NK-92 (cell line): ENCODE data around the gene SLC25A19.
"Not testable (repeated sequence)": the region's sequence is repeated elsewhere in the genome, so short reads cannot be mapped to it uniquely, and the experiment has no call there.

Experiments used
- DNase-seq: peaks from one replicate; lab custom pipeline; 2025; ENCODE audit not compliant: unreplicated experiment; lab: John Stamatoyannopoulos, UW

SLC25A19 gene

DNA sequence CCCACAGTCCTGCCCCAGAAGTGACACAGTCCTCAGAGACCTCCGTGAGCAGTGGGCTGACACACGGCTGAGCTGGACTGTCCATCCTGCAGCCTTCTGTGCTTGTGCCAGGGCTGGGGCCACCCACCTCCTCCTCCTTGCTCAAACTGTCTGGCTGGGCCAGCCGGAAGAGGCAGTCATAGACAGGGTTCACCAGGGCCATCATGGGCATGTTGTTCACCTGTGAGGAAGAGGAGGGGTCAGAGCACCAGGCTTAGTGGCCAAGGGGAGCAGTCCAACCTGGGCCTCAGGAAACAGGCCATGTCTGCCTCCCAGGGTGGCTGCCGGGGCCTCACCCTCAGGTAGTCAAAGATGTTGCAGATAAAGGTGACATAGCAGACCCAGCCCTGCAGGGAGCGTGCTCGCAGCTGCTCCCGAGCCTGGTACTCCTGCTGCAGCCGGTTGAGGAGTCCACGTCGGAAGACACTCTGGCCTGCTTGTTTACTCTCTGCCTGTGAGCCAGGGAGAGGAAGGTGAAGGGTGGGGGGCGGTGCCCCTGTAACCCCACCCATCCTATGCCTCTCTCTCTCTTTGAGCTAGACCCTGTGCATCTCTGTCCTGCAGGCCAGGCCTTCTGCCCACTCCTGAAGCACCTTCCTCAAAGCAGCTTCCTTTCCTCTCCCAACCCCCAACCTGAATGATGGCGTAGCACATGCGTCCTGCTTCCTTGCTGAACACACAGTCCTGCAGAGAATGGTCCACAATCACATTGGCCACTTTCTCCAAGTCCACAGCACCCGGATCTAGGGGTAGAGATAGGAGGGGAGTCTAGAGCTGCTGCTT, 21.6 kb downstream of the SLC25A19 start:
- DNase-seq = no peak

DNA sequence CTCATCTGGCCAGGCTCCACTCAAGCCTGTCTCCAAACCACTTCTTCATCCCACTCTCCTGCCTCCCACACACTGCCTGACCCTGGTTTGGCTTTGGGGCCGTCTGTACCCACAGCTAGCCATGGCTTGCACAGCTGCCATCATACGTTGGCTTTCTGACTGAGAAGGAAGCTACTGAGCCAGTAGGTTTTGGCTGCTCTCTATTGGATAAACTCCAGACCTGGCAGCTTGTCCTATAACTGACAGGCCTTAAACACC, 22.2 kb downstream of the SLC25A19 start:
- no peak for DNase-seq

DNA sequence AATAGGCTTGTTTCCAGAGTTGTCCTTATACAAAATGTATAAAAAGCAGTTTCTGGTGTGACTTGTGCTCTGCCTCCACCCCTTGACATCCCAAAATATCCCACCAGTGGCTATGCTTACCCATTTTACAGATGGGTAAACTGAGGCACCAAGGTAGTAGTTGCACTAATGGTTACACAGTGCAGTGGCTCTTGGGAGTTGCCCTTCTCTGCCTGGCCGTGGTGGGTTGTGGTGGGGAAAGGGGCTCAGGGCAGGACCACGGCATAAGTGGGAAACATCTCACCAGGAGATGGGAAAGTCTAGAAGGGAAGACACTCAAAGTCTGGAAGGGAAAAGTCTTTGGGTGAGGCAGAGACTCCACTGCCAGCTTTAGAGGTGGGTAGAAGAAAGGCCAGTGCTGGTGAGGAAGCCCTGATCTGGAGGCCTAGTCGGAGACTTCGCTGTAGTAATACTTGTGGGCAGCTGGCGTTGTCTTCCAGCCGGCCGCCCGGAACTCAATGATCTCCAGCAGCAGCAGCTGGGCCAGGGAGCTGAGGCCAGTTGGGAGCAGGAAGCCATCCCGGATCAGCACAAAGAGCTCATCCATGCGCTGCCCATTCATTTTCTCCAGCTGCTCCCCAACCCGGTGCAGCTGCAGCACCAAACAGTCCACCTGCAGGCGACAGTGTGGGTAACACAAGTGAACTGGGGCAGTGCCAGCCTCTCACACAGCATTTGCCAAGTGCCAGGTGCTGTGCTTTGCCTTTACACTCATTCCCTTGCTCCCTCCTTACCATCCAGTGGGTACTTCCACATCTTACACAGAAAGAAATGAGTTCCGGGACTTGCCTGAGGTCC, 22.7 kb downstream of the SLC25A19 start:
- DNase-seq = no peak

DNA sequence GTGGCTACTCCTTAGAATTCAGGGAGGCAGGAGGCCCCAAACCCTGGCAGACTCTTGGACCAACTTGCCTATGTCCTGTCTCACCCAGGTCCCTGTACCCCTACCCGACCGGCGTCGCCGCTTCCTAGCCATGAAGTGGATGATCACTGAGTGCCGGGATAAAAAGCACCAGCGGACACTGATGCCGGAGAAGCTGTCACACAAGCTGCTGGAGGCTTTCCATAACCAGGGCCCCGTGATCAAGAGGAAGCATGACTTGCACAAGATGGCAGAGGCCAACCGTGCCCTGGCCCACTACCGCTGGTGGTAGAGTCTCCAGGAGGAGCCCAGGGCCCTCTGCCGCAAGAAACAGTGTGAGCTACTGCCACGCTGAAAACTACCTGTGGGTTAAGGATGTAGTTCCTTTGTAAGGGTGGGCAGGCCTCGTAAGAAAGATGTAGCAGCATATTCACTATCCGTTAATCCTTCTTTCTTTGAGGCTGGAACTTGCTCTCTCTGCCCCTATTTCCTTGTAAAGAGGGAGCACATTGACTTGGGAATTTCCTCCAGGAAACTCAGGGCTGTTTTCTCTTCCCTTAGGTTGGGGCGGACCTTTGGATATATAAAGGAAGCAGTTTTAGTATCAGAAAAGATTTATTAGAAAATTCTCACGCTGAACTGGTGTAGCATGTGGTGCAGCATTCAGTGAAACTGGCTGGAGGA, 23.5 kb downstream of the SLC25A19 start:
- DNase-seq = no peak

DNA sequence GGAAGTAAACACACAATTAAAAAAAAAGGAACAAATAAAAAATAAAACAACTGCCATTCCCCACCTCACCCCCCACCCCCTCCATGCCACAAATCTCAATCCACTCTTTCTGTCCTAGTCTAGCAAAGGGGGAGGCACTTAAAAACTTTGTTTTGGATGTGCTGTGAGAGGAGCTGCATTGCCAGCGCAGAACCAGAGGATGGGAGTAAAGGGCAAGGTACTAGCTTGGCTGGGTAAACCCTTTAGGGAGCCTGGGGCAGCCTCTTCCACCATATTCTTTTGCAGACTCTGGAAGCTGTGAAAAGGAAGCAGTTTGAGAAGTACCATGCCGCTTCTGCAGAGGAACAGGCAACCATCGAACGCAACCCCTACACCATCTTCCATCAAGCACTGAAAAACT, 26.2 kb downstream of the SLC25A19 start:
- no peak for DNase-seq

DNA sequence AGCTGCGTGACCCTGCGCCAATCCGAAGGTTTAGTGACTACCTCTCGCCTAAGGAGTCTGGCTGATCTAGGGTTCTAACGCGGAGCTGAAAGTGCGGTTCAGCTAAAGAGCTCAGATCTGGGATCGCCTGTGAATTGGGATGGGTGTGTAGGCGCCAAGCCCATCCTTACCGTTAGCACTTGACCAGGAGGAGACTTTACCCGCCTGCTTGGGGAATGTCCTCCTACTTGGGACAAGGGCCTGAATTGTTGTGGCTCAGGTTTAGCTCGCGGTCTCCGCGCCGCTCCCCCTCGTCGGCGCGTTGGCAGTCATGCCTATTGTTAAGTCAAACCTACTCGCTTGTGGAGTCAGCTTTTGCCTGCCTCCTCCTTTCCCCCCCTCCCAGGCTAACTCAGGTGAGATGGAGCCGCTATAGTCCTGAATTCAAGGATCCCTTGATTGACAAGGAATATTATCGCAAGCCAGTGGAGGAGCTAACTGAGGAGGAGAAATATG, 27.1 kb downstream of the SLC25A19 start:
- no peak for DNase-seq

DNA sequence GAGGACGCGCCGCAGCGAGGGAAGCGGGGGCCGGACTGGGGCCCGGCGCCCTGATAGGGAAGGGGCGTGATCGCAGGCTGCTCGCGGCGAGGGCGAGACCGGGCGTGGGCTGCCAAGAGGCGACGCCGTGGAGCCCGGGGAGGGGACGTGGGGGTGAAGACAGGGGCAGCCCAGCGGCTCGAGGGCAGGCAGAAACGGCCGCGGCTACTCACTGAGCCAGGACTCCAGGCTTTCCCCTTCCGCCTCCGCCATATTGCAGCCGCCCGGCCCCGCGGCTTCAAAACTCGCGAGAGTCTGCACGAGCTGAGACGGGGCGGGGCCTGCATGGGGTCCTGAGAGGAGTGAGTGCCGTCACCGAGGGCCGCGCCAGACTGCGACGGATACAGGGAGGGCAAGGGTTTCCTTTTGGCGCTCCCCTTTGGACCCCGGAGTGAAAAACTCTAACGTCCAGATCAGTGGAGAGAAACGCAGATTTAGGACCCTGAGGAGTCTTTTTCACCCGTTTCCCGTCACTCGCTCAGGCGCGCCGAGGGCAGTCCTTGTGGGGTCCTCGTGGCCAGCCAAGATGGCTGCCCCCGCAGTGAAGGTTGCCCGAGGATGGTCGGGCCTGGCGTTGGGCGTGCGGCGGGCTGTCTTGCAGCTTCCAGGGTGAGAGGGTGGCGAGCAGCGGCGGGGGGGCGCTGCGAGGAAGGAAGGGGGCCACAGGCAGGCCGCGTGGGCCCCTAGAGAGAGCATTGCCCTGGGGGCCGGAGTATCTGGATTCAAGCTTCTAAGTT, 27.7 kb downstream of the SLC25A19 start, which contains the start of the genes GGA3 and MRPS7:
GGA3 (minus strand) TSS at position 271 of the 776 bp plus-strand sequence; CDS start at position 252, 19 bp downstream.
MRPS7 (plus strand) TSS at position 544 of the 776 bp plus-strand sequence; CDS start at position 566, 22 bp downstream.
- DNase-seq = peak; percentile 66

DNA sequence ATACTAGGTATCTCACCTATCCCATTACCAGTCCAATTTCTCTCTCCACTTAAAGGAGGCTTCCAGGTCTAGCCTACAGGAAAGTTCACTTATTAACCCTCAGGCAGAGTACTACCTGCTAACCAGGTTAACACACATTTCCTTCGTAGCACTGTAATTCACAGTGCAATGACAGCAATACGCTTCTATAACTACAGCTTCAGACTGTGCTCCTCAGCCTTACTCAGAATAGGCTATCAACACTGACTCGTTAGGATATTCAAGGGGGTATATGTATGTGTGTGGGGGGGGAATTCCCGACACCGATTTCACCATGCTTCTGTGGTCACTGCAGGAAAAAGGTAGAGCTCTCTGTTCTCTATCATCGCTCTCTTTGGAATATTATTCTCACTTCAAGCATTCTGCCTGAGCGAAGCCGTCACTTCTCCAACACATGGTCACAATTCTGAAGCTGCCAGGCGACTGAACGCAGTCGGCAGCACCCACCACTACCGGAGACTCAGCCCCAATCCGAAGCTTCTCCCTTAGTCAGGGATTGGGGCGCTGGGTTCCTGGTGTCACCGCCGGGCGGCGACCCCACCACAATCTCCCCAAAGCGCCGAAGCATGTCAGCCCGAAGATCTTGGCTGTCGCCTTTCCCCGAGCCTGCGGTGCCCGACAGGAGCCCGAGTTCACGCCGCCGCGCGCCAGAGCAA, 28.4 kb downstream of the SLC25A19 start:
- DNase-seq = no peak

DNA sequence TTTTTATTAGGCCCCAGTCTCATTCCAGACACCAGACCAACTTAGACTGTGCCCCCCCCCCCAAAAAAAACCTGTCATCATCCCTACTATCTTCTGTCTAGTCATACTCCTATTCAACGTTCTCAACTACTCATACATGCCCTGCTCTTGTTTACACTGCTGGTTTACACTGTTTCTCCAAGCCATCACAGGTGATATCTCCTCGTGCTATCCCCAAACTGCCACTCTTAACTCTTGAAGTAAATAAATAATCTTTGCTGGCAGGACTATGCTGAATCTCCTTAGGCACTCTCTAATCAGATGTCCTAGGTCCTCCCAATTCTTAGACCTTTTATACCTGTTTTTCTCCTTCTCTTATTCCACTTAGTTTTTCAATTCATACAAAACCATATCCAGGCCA, 32.0 kb downstream of the SLC25A19 start:
- DNase-seq = not testable (repeated sequence)

DNA sequence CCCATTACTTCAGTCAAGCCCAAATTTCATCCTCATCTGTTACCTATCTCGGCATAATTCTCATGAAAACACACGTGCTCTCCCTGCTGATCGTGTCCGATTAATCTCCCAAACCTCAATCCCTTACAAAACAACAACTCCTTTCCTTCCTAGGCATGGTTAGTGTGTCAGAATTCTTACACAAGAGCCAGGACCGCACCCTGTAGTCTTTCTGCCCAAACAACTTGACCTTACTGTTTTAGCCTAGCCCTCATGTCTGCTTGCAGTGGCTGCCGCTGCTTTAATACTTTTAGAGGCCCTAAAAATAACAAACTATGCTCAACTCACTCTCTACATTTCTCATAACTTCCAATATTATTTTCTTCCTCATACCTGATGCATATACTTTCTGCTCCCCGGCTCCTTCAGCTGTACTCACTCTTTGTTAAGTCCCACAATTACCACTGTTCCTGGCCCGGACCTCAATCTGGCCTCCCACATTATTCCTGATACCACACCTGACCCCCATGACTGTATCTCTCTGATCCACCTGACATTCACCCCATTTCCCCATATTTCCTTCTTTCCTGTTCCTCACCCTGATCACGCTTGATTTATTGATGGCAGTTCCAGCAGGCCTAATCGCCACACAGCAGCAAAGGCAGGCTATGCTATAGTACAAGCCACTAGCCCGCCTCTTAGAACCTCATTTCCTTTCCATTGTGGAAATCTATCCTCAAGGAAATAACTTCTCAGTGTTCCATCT, 33.1 kb downstream of the SLC25A19 start:
- not testable (repeated sequence) for DNase-seq

DNA sequence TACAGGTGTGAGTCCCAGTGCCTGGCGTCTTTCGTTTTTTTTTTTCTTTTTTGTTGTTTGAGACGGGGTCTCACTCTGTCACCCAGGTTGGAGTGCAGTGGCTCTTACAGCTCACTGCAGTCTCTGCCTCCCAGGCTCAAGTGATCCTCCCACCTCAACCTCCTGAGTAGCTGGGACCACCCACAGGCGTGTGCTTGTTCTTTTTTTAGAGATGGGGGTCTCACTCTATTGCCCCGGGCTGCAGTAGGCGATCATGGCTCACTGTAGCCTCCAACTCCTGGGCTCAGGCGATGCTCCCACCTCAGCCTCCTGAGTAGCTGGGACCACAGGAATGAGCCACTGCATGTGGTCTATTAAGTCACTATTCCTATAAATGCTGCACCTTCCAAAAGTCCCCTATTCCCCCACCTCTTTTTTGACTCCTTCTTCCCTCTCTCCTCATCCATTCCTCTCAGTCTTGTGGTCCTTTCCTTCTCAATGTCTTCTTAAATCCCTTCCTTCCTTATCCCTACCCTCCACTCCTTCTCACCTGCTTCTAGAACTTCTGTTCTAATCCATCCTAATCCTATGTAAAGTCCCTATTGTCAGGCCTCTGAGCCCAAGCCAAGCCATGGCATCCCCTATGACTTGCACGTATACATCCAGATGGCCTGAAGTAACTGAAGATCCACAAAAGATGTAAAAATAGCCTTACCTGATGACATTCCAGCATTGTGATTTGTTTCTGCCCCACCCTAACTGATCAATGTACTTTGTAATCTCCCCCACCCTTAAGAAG, 37.0 kb downstream of the SLC25A19 start:
- no peak for DNase-seq

DNA sequence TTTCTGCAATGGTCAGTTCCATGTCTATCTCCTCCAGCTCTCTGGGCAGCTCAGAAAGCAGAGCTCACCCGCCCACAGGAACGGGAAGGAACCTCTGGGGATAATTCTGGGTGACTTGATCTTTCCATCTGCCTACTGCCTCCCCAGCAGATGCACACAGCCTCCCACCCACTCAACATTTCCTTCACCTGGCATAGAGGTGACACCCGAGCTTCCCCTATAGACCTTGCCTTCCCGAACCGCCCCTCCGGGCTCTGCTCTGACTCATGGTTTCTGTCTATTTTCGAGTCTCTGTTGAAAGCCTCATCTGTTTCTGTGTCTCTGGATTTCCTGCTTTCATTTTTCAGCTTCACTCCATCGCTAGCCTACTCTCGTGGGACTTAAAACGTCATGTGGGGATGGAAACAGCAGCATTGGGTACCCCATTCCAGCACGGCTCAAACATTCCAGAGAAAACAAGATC, 39.2 kb downstream of the SLC25A19 start:
- DNase-seq = no peak

DNA sequence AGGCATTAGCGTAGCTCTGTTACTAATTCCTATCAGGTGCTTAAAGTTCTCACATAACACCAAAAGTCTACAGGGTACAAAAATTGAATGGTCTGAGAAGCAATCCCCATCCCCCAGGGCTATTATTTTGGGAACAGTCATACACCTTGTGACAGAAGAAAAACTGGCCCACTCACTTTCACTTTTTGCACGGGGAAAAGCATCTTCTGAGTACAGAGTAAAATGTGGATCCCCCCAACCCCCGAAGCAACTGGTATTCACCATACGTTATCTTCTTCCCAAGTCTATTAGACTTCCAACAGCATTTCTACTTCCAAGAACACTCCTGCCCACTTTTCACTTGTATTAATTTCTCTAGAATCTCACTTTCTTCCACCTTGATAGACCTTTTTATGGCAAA, 39.7 kb downstream of the SLC25A19 start:
- DNase-seq = no peak

DNA sequence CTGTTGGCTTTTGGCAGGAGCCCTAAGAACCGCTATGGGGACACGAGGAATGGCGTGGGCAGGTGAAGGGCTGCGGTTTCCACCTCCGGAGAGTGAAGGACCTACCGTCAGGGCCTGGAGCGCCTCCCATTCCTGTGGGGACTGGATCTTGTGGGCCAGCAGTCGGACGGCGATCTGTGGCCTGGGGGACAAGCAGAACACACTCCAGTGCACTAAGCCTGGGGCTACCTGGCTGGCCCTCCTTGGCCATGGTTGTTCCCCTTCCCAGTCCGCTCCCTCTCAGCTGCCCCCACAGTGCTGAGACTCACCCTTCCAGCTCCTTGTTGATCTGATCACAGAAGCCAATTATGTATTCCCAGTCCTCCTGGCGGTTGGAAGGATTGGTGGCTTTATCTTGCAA, 42.8 kb downstream of the SLC25A19 start:
- no peak for DNase-seq

DNA sequence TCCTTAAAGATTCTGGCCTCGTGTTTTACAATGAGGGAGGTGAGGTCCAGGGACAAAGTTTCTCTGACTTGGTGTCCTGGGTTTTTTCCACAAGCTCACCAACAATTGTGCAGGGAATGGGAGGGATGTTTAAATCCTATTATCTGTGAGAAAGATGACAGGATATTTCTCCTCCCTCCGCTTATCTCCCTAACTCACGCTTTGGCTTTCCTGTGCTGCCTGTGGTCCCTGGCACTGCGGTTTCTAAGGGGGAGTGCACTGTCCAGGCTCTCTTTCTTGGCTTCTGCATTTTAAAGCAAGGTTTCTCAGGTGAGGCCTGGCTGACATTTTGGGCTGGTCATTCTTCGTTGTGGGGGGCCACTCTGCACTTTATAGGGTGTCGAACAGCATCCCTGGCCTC, 44.2 kb downstream of the SLC25A19 start:
- DNase-seq = no peak

DNA sequence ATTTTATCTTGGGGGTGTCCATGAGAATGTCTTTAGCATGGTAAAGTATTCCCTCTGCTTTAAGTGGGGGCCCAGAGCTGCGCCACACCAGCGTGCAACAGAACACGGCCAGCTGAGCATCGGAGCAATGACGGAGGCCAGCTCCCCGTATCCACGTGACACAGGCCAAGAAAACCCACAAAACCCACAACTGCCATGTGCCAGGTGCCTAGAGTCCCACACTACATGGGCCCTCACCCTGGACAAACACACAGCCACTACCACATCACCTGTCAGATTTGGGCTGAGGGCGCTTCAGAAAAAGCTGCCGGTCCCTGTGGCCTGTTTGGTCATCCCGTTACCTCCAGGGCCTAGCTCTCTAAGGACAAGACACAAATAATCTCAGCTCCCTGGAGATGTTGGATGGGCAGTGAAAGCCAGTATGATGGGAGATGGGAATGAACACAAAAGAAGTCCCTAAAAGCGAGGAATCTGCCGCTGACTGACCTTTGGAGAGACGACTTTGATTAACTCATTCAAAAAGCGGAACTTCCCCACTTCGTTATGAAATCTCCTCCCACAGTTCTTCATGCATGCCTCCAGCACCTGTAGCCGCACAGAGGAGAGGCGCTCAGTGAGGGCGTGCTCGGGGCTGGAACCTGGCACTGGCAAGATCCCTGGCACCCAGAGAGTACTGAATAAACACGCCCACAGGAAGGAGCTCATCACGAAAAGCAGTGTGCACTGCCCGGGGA, 44.9 kb downstream of the SLC25A19 start:
- no peak for DNase-seq

DNA sequence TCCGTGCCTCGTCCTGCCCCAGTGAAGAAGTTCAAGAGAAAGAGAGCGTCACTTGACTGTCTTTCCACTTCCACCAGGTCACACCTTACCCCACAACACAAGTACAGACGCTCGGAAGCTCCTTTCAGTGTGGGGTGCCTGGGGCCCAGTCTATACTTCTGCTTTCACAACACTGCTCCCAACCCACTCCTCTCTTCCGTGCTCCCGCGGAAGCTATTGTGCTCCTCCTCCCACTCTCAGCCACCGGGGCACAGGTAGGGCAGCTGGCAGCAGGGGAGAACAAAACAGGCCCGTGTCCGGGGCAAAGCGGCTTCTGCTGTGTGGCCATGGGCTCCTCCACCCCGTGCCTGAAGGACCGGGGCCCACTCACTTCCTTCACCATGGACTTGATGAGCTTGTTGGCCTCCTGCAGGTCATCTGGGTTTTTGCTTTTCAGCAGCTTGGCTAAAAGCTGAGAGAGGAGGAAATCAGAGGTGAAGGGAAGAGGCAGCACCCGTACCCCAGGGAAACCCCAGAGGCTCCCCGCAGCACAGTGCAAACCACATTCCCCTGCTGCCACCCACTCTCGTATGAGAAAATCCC, 46.7 kb downstream of the SLC25A19 start:
- no peak for DNase-seq
